ENCODE results near the gene HNRNPC.

DNA sequence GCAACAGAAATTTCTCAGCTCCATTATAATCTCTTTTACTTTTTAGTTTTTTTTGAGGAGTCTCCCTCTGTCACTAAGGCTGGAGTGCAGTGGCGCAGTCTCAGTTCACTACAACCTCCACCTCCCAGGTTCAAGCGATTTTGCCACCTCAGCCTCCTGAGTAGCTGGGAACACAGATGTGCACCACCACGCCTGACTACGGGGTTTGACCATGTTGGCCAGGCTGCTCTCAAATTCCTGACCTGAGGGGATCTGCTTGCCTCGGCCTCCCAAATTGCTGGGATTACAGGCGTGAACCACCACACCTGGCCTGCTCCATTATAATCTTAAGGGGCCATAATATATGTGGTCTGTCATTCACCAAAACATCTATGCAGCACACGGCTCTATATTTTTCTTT lies 23.4 kb downstream of the HNRNPC start:
- TF ChIP-seq SP1 (IDR thresholded peaks at IDR 0.05; ENCODE audit: low read depth, low read length) (no peak), SIX5 (IDR thresholded peaks at IDR 0.05; ENCODE audit: low read depth, low read length) (no peak), POLR2AphosphoS5 (IDR thresholded peaks at IDR 0.05; ENCODE audit: low read depth, low read length) (peak; percentile 63), PHF8 (conservative IDR thresholded peaks at IDR 0.05; ENCODE audit: low read depth, low read length) (no peak), POLR2A (IDR thresholded peaks at IDR 0.05; ENCODE audit: control extremely low read depth in 1 of 2, low read depth in 2 of 2, low read length in 2 of 2) (peak; percentile 18 to 35; a peak in 2 of 3 replicates)
- TF ChIP-seq, protein P1, sequence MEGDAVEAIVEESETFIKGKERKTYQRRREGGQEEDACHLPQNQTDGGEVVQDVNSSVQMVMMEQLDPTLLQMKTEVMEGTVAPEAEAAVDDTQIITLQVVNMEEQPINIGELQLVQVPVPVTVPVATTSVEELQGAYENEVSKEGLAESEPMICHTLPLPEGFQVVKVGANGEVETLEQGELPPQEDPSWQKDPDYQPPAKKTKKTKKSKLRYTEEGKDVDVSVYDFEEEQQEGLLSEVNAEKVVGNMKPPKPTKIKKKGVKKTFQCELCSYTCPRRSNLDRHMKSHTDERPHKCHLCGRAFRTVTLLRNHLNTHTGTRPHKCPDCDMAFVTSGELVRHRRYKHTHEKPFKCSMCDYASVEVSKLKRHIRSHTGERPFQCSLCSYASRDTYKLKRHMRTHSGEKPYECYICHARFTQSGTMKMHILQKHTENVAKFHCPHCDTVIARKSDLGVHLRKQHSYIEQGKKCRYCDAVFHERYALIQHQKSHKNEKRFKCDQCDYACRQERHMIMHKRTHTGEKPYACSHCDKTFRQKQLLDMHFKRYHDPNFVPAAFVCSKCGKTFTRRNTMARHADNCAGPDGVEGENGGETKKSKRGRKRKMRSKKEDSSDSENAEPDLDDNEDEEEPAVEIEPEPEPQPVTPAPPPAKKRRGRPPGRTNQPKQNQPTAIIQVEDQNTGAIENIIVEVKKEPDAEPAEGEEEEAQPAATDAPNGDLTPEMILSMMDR (IDR thresholded peaks at IDR 0.05; ENCODE audit: control extremely low read depth in 1 of 3, insufficient read depth in 1 of 3, low read depth in 1 of 3, low read length in 3 of 3): no peak

Data from H1 (cell line).